Activated T-helper 1 cell treated with anti-CD3 and anti-CD28 coated beads, Interleukin-12 subunit alpha, Interleukin-12 subunit beta, Interleukin-2, Interleukin-4 antibody, amounts not matched to agents 30 ng/mL and 10 ng/mL and 1 ng/mL, durations not matched to agents 14 hours and 24 hours and 36 hours (primary cell): ENCODE measurements around the gene HNRNPUL2. TPM values are rescaled to one million over a fixed set of nuclear protein-coding genes. Genes with fewer than 3 reads are reported as not detected.

Source experiments
- DNase-seq: peaks from one replicate; pipeline ENCODE4 v3.0.0; 2021; ENCODE audit warnings: low spot score
- H3K27ac Mint-ChIP-seq: one replicate; pipeline ENCODE4 v1.8.0; 2021; ENCODE audit warnings: mild to moderate bottlenecking, mixed read lengths
- H3K27me3 Mint-ChIP-seq: one replicate; pipeline ENCODE4 v1.8.0; 2022; ENCODE audit warnings: mild to moderate bottlenecking, moderate library complexity, mixed read lengths; ENCODE audit not compliant: insufficient read depth
- H3K36me3 Mint-ChIP-seq: one replicate; pipeline ENCODE4 v1.8.0; 2021; ENCODE audit warnings: low read depth, mixed read lengths
- H3K4me1 Mint-ChIP-seq: one replicate; pipeline ENCODE4 v1.8.0; 2021; ENCODE audit warnings: low read depth, mixed read lengths
- H3K4me3 Mint-ChIP-seq: one replicate; pipeline ENCODE4 v1.8.0; 2021; ENCODE audit warnings: mild to moderate bottlenecking, moderate library complexity, mixed read lengths
- H3K9me3 Mint-ChIP-seq: one replicate; pipeline ENCODE4 v1.8.0; 2021; ENCODE audit warnings: mixed read lengths
- intact Hi-C: fragments of 100-400 bp; cut with micrococcal nuclease; formaldehyde crosslinking; loops from one replicate; pipeline ENCODE4 v1.15.1; 2024
- total RNA-seq: library from RNA; stranded (reverse); gene quantifications from 2 replicates; pipeline ENCODE4 v1.2.3, GENCODE V29; 2022

HNRNPUL2 gene
- total RNA-seq, 1 donor from 2014 or later: 53.0 TPM

- peak overlapping the region; percentile 35 for H3K27ac Mint-ChIP-seq
- H3K36me3 Mint-ChIP-seq: peaks cover 35% of the 10 kb centered on the region
- H3K9me3 Mint-ChIP-seq: no peaks in the 10 kb centered on the region
- peak overlapping the region; percentile 98 for H3K4me3 Mint-ChIP-seq
- H3K27me3 Mint-ChIP-seq: no peaks in the 10 kb centered on the region
- no peak for DNase-seq
- H3K4me1 Mint-ChIP-seq: peaks cover 36% of the 10 kb centered on the region
- intact Hi-C loops: no loop called here
These were observed 59.8 kb downstream of the HNRNPUL2 start for GRCh38 chr11:62667460-62667859.

- DNase-seq: no peak
These were observed 60.9 kb downstream of the HNRNPUL2 start for GRCh38 chr11:62666259-62666926.

GRCh38 chr11:62665599-62666258 is 61.5 kb downstream of the HNRNPUL2 start:
- no peak for DNase-seq
- intact Hi-C loops: loop anchor here (1.0 to 2.0 kb wide), 11 partner anchors 12 to 215 kb away; partner anchors contain the start of genes EML3, GANAB, HNRNPUL2 and INTS5
- Mint-ChIP-seq H3K36me3 (peaks cover 37% of the 10 kb centered on the region), H3K4me1 (peaks cover 37% of the 10 kb centered on the region), H3K9me3 (no peaks in the 10 kb centered on the region), H3K27ac (peak overlapping the region; percentile 81), H3K27me3 (no peaks in the 10 kb centered on the region), H3K4me3 (peak overlapping the region; percentile 98)

More at GRCh38 chr11:62666259-62666926, 60.9 kb downstream of the HNRNPUL2 start:
- Mint-ChIP-seq H3K9me3 (no peaks in the 10 kb centered on the region), H3K27me3 (no peaks in the 10 kb centered on the region), H3K4me1 (peaks cover 37% of the 10 kb centered on the region), H3K36me3 (peaks cover 37% of the 10 kb centered on the region), H3K4me3 (peak overlapping the region; percentile 98), H3K27ac (peak overlapping the region; percentile 67)
- intact Hi-C loops: no loop called here

GRCh38 chr11:62665075-62665598 is 62.1 kb downstream of the HNRNPUL2 start, which contains the start of the genes C11orf98 and CSKMT:
Gene C11orf98, minus strand, starts transcription at chr11:62665210. Its CDS starts 41 bp downstream, at chr11:62665169.
Gene CSKMT, plus strand, starts transcription at chr11:62665312. Its CDS starts 568 bp downstream, at chr11:62665880.
- Mint-ChIP-seq H3K36me3 (peaks cover 37% of the 10 kb centered on the region), H3K4me1 (peaks cover 33% of the 10 kb centered on the region)
- intact Hi-C loops: loop anchor here (1.0 to 2.0 kb wide), 11 partner anchors 12 to 216 kb away; partner anchors contain the start of genes EML3, GANAB, HNRNPUL2 and INTS5

GRCh38 chr11:62664405-62665074 is 62.7 kb downstream of the HNRNPUL2 start:
- H3K36me3 Mint-ChIP-seq: peaks cover 37% of the 10 kb centered on the region

More at GRCh38 chr11:62665075-62665598, 62.1 kb downstream of the HNRNPUL2 start, which contains the start of the genes C11orf98 and CSKMT:
- peak within 1 kb of the TSS; percentile 81 for H3K27ac Mint-ChIP-seq
- peak within 1 kb of the TSS; percentile 98 for H3K4me3 Mint-ChIP-seq
- H3K9me3 Mint-ChIP-seq: no peaks in the 10 kb centered on the region
- no peaks in the 10 kb centered on the region for H3K27me3 Mint-ChIP-seq
- DNase-seq: peak; percentile 97

More at GRCh38 chr11:62664405-62665074, 62.7 kb downstream of the HNRNPUL2 start:
- peak overlapping the region; percentile 98 for H3K4me3 Mint-ChIP-seq
- intact Hi-C loops: loop anchor here (1.0 to 2.0 kb wide), 11 partner anchors 11 to 216 kb away; partner anchors contain the start of genes EML3, GANAB, HNRNPUL2 and INTS5
- H3K4me1 Mint-ChIP-seq: peaks cover 27% of the 10 kb centered on the region
- H3K27ac Mint-ChIP-seq: peak overlapping the region; percentile 81
- no peaks in the 10 kb centered on the region for H3K27me3 Mint-ChIP-seq
- no peaks in the 10 kb centered on the region for H3K9me3 Mint-ChIP-seq
- peak; percentile 48 for DNase-seq

Other genes with a start within 250 kb of the HNRNPUL2 start
- gene AHNAK, start 180.7 kb downstream of the HNRNPUL2 start, total RNA-seq: 96.5 and 97.2 TPM in 2 replicates
- 1,154 and 1,169 TPM in 2 replicates for gene EEF1G, start 153.6 kb downstream of the HNRNPUL2 start, total RNA-seq
- gene TUT1, start 135.9 kb downstream of the HNRNPUL2 start, total RNA-seq: 38.7 and 40.7 TPM in 2 replicates
- 224 and 230 TPM in 2 replicates for gene MTA2, start 125.6 kb downstream of the HNRNPUL2 start, total RNA-seq
- gene EML3, start 114.7 kb downstream of the HNRNPUL2 start, total RNA-seq: 164 and 167 TPM in 2 replicates
- 2.5 and 3.2 TPM in 2 replicates for gene ROM1, start 114.2 kb downstream of the HNRNPUL2 start, total RNA-seq
- 93.8 and 94.3 TPM in 2 replicates for gene B3GAT3, start 105.5 kb downstream of the HNRNPUL2 start, total RNA-seq
- 238 and 255 TPM in 2 replicates for gene GANAB, start 80.8 kb downstream of the HNRNPUL2 start, total RNA-seq
- 39.2 and 40.4 TPM in 2 replicates for gene INTS5, start 74.2 kb downstream of the HNRNPUL2 start, total RNA-seq
- gene C11orf98, start 62.2 kb downstream of the HNRNPUL2 start, total RNA-seq: 146 and 151 TPM in 2 replicates
- gene CSKMT, start 62.1 kb downstream of the HNRNPUL2 start, total RNA-seq: 65.0 and 69.4 TPM in 2 replicates
- 8.9 and 11.4 TPM in 2 replicates for gene UQCC3, start 55.8 kb downstream of the HNRNPUL2 start, total RNA-seq
- 23.4 and 24.3 TPM in 2 replicates for gene LBHD1, start 55.2 kb downstream of the HNRNPUL2 start, total RNA-seq
- 125 and 128 TPM in 2 replicates for gene UBXN1, start 48.4 kb downstream of the HNRNPUL2 start, total RNA-seq
- 0.17 and 0.26 TPM in 2 replicates for gene LRRN4CL, start 37.9 kb downstream of the HNRNPUL2 start, total RNA-seq
- gene BSCL2, start 20.0 kb downstream of the HNRNPUL2 start, total RNA-seq: 34.0 and 34.6 TPM in 2 replicates
- not detected in 2 replicates for gene GNG3, start 19.8 kb downstream of the HNRNPUL2 start, total RNA-seq
- 36.4 and 38.0 TPM in 2 replicates for gene TTC9C, start 1.0 kb upstream of the HNRNPUL2 start, total RNA-seq
- gene ZBTB3, start 26.7 kb upstream of the HNRNPUL2 start, total RNA-seq: 8.7 and 9.1 TPM in 2 replicates
- gene POLR2G, start 34.1 kb upstream of the HNRNPUL2 start, total RNA-seq: 145 and 148 TPM in 2 replicates
- 19.4 and 20.7 TPM in 2 replicates for gene TAF6L, start 43.9 kb upstream of the HNRNPUL2 start, total RNA-seq
- gene TMEM179B, start 59.9 kb upstream of the HNRNPUL2 start, total RNA-seq: 40.6 and 43.0 TPM in 2 replicates
- 14.3 and 16.0 TPM in 2 replicates for gene TMEM223, start 64.5 kb upstream of the HNRNPUL2 start, total RNA-seq
- 155 and 158 TPM in 2 replicates for gene NXF1, start 78.0 kb upstream of the HNRNPUL2 start, total RNA-seq
- 34.2 and 39.9 TPM in 2 replicates for gene STX5, start 104.6 kb upstream of the HNRNPUL2 start, total RNA-seq
- gene TEX54, start 105.4 kb upstream of the HNRNPUL2 start, total RNA-seq: 1.2 and 1.3 TPM in 2 replicates
- 156 and 161 TPM in 2 replicates for gene WDR74, start 112.1 kb upstream of the HNRNPUL2 start, total RNA-seq
- gene SLC3A2, start 153.4 kb upstream of the HNRNPUL2 start, total RNA-seq: 397 and 399 TPM in 2 replicates
- gene CHRM1, start 193.9 kb upstream of the HNRNPUL2 start, total RNA-seq: not detected in 2 replicates